Umbilical cord (tissue), 2 donors: ENCODE data around the gene CYSRT1. TPM values are rescaled to one million over a fixed set of nuclear protein-coding genes. Genes with fewer than 3 reads are reported as not detected.
"Not testable (repeated sequence)": the region's sequence is repeated elsewhere in the genome, so short reads cannot be mapped to it uniquely, and the experiment has no call there.

Experiments
- DNase-seq: peaks from one replicate; pipeline ENCODE4 v3.0.0-alpha.2; 2015; ENCODE audit warnings: low spot score
- total RNA-seq: library from RNA; depleted of rRNA; stranded (reverse); fragments of >200 nt; gene quantifications from one replicate; pipeline ENCODE4 v1.2.3, GENCODE V29; 2014; ENCODE audit warnings: low replicate concordance; ENCODE audit not compliant: insufficient read depth

Gene CYSRT1
- total RNA-seq, 1 donor from 2014 or later, result 0.96 TPM

- DNase-seq, result no peak
Measured at GRCh38 chr9:137236936-137237421, 12.0 kb downstream of the CYSRT1 start.

- DNase-seq, result no peak
Measured at GRCh38 chr9:137237759-137238726, 13.1 kb downstream of the CYSRT1 start.

GRCh38 chr9:137239541-137240200 is 14.7 kb downstream of the CYSRT1 start:
- DNase-seq, result not testable (repeated sequence)

GRCh38 chr9:137240318-137240840 is 15.4 kb downstream of the CYSRT1 start:
- DNase-seq, result peak; percentile 80

GRCh38 chr9:137240841-137241489 is 16.0 kb downstream of the CYSRT1 start, which contains the start of gene TUBB4B:
TUBB4B (plus strand) TSS chr9:137241287; CDS start chr9:137241361, 74 bp downstream.
- DNase-seq, result peak; percentile 100

- no peak for DNase-seq
Measured at GRCh38 chr9:137241490-137242268, 16.7 kb downstream of the CYSRT1 start.

GRCh38 chr9:137242269-137243203 is 17.6 kb downstream of the CYSRT1 start:
- no peak for DNase-seq

GRCh38 chr9:137243266-137243625 is 18.3 kb downstream of the CYSRT1 start:
- not testable (repeated sequence) for DNase-seq

GRCh38 chr9:137243626-137244485 is 18.9 kb downstream of the CYSRT1 start:
- DNase-seq, result no peak

GRCh38 chr9:137244486-137245449 is 19.8 kb downstream of the CYSRT1 start:
- no peak for DNase-seq

GRCh38 chr9:137245450-137246421 is 20.8 kb downstream of the CYSRT1 start:
- DNase-seq, result no peak

- DNase-seq, result no peak
Measured at GRCh38 chr9:137247135-137247915, 22.4 kb downstream of the CYSRT1 start.

GRCh38 chr9:137247916-137248175 is 22.9 kb downstream of the CYSRT1 start:
- no peak for DNase-seq

- no peak for DNase-seq
Measured at GRCh38 chr9:137250329-137251193, 25.6 kb downstream of the CYSRT1 start.

GRCh38 chr9:137251194-137251461 is 26.2 kb downstream of the CYSRT1 start, which contains the start of gene STPG3:
STPG3 (plus strand) TSS chr9:137251286; CDS start chr9:137251287, 1 bp downstream.
- DNase-seq, result no peak
